ENCODE data around the gene MEGF6.

MEGF6 gene

DNA sequence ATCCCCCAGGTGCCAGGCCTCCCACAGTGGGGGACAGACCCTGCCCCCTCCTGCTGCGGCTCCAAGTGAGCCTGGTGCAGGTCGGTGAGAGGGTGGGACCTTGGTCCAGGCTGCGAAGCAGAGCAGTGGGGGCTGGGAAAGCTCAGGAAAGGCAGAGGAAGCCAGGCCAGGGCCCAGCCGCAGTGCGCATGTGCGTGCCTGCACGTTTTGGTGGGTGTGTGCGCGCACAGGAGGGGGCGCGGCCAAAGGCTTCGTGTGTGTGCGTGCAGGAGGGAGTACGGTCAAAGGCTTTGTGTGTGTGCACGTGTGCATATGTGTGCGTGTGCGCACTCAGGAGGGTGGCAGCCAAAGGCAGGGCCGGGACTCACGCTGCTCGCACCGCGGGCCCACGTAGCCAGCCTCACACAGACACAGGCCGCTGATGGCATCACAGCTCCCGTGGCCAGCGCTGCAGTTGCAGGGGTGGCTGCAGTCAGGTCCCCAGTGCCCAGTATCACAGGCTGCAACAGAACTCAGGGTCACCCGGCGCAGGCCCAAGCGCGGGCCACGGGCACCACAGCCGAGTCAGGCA is 111.0 kb downstream of the MEGF6 start:
- DNase-seq = no peak

- no peak for DNase-seq
These were observed 111.7 kb downstream of the MEGF6 start for GRCh38 chr1:3499611-3500010.

DNA sequence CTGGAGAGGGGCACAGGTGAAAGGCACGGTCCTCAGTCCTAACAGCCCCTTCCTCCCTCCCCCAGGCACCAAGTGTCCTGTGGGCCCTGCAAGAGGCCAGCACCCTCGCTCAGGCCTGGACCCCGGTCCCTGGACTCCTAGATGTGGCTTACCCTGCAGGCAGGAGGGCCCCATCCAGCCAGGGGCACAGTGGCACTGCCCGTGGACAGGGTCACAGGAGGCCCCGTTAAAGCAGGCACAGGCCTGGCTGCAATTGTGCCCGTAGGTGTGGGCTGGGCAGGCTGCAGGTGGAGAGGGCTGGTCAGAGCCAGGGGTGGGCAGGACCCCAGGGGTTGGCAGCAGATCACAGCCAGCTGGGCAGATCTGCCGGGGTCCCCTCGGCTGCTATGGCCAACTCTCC is 112.3 kb downstream of the MEGF6 start:
- no peak for DNase-seq

DNA sequence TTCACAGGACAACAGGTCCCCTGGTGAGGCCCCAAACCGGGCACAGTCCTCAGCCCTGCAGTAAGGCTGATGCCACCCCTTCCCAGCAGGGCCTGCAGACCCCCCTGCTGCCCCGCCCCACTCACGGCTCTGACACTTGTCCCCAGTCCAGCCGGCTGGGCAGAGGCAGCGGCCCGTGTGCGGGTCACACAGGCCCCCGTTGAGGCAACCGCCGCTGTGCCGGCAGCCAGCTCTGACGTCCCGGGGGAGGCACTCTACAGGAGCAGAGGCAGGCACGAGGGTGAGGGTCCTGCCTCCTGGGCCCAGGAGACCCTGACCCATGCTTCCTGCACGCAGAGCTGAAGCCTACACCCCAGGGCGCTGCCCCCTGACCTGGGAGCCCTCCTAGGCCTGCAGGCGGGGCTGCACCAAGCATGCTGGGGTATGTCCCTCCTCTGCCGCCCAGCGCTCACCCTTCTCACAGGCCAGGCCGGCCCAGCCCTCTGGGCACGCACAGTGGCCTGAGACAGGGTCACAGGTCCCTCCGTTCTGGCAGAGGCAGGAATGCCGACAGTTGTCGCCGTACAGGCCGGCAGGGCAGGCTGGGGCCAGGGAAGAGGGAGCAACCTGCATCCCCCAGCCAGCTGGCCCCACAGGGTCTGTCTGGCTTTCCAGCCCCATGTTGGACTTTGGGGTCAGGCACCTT is 112.9 kb downstream of the MEGF6 start:
- no peak for DNase-seq

- no peak for DNase-seq
These were observed 113.8 kb downstream of the MEGF6 start for GRCh38 chr1:3497521-3497920.

- no peak for DNase-seq
These were observed 114.4 kb downstream of the MEGF6 start for GRCh38 chr1:3496916-3497315.

DNA sequence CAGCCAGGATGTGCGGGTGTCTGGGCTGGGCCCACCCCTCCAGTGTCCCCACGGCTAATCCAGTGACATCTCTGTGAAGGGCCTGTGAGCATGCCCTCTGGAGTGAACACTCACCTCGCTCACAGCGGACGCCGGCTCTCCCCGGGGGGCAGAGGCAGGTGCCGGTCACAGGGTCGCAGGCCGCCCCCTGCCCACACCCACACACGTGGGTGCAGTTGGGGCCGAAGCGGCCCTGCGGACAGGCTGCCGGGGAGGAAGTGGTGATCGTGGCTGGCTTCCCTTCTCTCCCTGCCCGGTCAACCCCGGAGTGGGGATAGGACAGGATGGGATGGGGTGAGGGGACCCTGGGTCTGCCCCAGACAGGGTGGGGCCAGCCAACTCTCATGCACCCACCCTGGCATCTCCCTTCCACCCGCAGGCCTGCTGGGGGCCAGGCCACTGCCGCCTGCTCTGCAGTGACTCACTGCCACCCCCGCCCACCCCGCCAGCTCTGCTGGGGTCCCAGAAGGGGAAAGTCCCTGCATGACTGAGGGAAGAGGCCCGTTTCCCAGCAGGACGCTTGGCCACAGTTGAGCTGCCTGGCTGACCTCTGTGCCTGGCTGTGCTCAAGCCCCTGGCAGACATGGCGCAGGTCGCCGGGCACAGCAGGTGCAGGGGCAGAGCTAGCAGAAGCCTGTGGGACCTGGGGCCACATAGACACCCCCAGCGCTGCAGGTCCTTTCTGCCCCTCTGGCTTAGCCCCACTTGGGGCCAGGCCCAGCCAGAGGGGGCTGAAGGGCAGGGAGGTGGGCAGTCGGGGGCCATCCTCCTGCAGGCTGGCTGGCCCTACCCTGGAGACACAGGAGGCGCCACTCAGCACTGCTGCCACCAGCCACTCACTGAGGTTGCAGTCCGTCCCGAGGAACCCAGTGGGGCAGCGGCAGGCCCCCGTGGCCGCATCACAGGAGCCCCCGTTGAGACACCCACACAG is 115.2 kb downstream of the MEGF6 start:
- no peak for DNase-seq

DNA sequence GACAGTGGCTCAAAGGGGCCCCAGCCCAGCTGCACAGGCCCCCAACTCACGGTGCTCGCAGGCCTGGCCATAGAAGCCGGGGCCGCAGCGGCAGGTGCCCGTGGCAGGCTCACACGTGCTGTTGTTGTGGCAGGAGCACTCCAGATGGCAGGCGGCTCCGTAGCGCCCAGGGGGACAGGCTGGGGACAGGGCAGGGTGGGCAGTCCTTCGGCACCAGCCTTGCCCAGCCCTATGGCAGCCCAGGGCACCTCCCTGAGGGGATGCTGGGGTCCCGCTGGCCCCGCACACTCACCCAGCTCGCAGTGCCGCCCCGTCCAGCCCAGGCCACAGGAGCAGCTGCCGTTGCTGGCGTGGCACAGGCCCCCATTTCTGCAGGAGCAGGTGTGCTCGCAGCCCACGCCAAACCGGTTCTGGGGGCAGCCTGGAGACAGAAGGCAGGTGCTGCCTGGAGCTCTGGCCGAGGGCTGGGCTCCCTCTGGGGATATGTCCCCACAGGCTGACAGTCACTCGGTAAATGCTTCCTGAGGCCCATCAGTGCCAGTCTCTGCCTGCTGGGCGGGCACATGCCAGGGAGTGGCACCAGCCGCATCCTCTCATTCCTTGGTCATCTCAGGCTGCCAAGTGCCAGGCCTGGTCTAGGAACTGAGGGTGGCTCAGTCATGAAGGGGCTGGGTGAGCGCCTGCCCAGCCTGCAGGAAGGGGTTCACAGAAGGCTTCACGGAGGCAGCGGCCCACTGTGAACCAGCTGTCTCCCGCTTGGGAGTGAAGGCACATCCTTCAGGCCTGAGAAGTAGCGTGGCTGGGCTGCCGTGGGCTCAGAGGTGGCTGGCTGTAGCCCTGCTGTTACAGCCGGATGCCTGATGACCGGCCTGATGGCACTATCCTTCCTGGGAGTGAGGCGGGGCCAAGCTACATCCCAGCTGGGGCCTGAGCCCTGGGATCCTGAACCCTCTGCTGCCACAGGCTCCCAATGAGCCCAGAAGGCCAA is 116.7 kb downstream of the MEGF6 start:
- no peak for DNase-seq

DNA sequence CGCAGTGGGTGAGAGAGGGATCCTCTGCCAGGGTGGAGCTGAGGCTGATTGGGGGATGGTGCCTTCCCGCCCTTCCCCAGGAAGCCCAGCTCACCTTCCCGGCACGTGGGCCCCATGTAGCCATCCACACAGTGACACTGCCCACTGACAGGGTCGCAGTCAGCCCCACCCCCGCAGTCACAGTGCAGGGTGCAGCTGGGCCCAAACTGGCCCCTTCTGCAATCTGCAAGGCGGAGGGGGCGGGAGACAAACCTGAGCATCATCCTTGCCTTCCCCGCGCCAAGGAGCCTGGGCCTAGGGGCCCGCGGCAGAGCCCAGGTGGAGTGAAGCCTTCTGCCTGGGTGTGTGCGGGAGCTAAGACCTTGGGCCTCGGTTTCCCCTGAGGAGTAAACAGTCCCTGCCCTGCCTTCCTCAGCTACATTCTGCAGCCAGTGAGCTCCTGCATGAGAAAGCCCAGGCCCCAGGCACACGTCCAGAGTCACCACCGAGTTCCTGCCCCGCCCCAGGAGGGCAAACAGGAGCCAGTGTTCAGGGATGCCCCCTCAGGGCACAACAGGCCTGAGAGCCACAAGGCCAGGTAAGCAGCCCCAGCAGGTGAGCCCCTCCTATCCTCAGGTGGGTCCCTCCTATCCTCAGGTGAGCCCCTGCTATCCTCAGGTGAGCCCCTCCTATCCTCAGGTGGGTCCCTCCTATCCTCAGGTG is 118.6 kb downstream of the MEGF6 start:
- DNase-seq = no peak

DNA sequence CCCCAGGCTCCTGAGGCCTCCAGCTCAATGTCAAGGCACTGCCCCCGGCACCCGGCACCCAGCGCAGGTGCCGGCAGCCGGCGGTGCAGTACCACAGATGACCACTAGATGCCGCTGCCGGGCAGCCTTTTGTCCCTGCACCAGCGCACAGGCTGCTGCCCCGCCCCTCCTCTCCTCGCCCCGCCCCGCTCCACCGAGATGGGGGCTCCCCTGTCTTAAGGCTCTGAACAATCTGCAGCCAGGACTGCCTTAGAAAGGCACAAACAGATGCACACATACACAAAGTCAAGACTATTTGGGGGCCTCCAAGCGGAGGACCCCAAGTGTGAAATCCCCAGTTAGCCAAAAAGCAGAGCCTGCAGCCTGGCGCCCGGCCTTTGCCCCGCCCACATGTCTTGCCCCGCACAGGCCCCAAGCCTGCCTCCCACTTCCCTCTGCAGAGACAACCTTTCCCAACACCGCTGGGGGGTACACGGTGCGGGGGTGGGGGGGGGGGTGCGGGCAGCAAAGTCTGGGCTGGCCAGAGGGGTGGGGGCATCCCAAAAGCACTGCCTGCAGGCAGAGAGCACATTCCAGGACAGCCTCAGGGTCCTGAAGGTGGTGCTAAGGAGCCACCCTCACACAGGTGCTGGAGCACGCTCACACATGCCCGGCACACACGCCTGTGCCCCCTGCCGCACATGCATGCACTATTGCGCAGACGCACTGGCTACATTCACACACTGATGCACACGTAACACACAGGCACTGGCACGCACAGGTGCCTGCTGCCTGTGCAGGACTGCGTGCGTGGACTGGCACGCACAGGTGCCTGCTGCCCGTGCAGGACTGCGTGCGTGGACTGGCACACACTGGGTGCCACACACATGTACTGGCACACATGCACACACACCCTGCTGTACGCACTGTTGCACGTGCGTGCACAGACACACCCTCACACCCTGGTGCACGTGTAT is 119.7 kb downstream of the MEGF6 start:
- no peak for DNase-seq

- DNase-seq = no peak
These were observed 121.1 kb downstream of the MEGF6 start for GRCh38 chr1:3490046-3490745.

- DNase-seq = no peak
These were observed 122.9 kb downstream of the MEGF6 start for GRCh38 chr1:3488432-3488831.

DNA sequence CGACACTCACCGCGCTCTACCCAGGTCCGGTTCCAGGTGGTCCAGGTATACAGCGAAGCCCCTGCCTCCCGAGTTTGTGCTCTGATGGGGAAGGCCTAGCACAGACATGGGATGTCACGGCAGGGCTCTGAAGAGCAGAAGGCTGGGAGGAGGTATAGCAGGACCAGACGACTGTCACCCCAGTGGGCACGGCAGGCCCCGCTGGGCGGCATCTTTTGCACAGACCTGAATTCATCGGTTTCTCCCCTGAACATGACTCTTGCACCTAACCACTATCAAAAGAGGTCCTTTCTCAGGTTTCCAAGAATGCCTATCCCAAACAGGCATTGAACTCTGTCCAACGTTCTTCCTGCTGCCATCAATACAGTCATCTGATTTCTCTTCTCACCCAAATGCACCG is 126.3 kb downstream of the MEGF6 start:
- no peak for DNase-seq

DNA sequence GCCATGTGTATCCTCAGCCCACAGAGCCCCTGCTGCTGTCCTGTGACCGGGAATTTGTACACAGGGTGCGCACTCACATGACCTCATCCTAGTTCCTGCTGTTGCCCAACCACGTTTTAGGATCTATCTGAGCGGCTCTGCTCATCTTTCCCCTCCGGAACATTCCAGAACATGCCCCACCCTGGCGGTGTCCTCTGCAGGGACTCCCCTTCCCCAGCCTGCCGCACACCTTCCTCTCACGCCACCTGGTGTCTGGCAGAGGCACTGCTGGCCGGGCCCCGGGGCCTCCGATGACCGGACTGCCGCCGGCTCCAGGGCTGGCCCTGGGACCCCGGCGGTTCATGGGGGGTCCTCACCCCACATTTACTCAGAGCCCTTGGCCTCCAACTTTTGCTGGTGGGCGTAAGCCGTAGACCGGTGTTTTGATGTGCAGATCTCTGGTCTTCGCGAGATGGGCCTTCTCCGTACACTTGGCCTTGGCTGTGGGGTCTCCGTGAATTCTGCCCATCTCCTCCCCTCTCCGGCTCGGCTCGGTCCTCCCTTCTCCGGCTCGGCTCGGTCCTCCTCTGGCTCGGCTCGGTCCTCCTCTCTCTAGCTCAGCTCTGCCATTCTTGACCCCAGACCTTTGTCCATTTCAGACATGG is 127.4 kb downstream of the MEGF6 start:
- no peak for DNase-seq

- DNase-seq = no peak
These were observed 127.9 kb downstream of the MEGF6 start for GRCh38 chr1:3483380-3483779.

DNA sequence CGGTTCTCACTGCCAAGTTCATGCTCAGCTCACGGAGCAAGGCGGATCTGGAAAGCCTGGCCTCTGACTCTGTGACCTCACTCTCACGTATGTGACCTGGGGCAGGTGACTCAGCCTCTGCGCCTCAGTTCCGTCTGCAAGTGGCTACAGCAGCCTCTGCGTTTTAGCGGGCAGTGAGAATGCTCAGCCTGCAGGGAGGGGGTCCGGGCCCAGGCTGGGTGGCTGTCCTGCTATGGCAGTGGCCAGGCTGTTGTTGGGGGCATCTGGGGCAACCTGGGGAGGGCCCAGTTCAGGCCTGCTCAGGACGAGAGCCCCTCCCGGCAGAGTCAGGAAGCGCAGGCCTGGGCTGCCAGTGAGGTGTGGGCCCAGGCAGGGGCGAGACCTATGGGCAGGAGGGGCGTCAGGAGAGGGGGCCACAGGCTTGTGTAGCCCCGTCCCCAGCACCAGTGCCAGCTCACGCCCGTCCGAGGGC is 128.9 kb downstream of the MEGF6 start:
- peak; percentile 84 for DNase-seq

GRCh38 chr1:3481836-3482375 is 129.4 kb downstream of the MEGF6 start:
- DNase-seq = no peak

DNA sequence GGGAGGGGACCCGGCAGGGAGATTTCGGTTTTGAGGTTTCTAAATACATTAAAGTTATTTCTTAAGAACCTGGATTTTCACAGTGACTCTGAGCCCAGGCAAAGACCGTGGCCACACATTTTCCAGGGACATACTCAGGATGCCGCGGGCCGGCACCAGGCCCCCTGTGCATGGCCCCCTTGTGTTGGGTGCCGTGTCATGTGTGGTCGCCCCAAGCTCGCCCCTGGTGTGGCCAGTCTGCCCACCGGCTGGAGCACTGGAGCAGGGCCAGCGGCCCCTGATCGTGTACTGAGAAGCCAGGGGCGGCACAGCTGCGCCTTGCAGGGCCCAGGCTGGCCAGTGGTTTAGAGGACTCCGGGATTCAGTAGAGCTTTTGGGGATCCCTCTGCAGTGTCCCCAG is 130.3 kb downstream of the MEGF6 start:
- DNase-seq = no peak

DNA sequence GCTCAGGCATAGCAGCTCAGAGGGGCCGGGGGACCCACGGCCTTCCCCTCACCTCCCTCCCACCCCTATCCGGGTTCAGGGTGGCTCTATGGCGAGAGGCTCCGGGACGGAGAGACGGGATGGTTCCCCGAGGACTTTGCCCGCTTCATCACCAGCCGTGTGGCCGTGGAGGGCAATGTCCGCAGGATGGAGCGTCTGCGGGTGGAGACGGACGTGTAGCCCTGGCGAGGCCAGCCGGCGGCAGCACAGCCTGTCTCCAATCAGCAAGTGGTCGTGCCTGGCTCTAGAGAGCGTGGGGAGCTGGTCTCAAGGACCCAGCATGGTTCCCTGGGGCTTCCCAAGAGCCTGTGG is 131.0 kb downstream of the MEGF6 start:
- DNase-seq = no peak

All from NCI-H226 (cell line).